GM10266 (cell line): ENCODE measurements around the gene NSD2.

Experiments used
- DNase-seq: peaks from one replicate; pipeline ENCODE4 v3.0.0; 2012; ENCODE audit errors: extremely low spot score
- CTCF ChIP-seq: IDR thresholded peaks from 2 replicates; pipeline ENCODE4 v1.5.1; 2012; ENCODE audit warnings: mild to moderate bottlenecking, low read depth; ENCODE audit not compliant: control insufficient read depth, insufficient read depth; ENCODE audit errors: missing control alignments

The NSD2 gene

DNA sequence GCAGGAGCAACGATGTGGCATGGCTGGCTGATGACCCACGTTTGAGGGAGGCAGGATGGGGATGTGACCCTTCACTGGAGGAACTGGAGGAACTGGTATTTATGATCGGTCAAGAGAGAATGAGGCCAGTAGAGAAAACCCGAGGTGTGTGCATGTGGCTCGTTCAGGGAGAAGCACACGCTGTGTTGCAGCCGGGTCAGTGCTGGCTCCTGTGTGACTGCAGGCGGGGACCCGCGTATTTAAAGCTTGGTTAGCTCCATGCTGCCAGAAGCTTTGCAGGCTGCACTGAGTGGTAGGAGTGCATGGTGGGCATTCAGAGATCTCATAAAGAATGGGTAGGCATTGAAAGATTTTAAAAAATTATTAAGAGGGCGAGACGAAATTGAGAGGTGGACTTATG is 85.4 kb downstream of the NSD2 start:
- TF ChIP-seq CTCF, result no peak
- no peak for DNase-seq

- no peak for DNase-seq
- TF ChIP-seq CTCF, result no peak
These were observed 87.3 kb downstream of the NSD2 start for GRCh38 chr4:1958276-1959103.

DNA sequence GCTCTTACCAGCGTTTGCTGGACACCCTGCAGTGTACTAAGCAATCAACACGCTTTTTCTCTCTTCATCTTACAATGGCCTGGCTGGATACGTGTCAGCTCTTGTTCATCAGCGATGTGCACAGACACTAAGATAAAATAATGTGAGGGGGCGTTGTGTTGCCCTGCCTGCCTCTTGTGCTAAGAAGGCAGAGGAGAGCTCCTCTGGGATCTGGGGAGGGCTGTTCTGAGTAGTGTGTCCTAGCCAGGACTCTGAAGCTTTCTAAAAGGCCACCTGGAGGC is 87.9 kb downstream of the NSD2 start:
- DNase-seq, result no peak
- TF ChIP-seq CTCF, result no peak

DNA sequence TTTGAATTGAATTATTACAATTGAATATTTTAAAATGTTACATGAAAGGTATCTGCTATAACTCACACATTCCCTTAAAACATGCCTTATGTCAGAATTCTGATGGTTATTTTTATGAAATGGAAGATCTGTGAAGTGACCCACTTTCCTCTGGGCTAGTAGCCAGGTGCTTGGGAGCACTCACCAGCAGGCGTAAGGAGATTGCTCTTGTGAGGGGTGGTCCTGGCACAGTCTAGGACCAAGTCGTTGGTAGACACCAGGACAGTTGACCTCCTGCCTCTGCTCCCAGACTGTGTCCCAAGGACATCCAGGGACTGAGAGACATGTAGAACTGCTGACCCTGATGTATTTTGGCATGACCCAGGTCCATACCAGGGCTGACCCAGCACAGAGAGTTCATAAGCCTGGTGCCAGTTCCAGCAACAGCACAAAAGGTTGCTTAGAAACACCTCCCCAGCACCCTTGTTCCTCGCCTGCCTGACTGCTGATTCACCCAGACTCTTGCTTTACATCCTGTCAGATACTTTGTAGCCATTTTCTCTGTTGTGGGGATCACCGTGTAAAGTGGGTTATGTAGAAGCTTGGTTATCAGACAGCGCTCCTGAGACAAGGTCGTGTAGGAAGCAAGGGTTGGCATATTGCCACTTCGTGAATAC is 89.1 kb downstream of the NSD2 start:
- TF ChIP-seq CTCF, result no peak
- DNase-seq, result no peak

DNA sequence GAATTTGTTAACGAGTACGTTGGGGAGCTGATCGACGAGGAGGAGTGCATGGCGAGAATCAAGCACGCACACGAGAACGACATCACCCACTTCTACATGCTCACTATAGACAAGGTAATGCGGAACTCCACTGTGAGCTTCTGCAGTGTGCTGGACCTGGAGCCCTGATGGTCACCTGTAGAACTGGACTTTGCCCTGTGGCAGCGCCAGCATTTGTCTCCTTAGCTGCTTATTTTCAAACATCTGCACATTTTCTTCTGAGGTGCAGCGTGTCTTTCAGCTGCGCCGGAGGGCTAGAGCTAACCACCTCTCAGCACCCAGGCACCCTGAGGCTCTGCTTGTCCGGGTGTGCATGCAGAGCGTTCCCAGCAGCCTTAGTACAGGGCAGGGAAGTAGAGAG is 89.8 kb downstream of the NSD2 start:
- TF ChIP-seq CTCF, result no peak
- DNase-seq, result no peak

- no peak for DNase-seq
- TF ChIP-seq CTCF, result no peak
These were observed 90.4 kb downstream of the NSD2 start for GRCh38 chr4:1961563-1961962.

GRCh38 chr4:1962980-1963379 is 91.8 kb downstream of the NSD2 start:
- no peak for DNase-seq
- TF ChIP-seq CTCF, result no peak
